ENCODE results near the gene NDUFB1.

DNA sequence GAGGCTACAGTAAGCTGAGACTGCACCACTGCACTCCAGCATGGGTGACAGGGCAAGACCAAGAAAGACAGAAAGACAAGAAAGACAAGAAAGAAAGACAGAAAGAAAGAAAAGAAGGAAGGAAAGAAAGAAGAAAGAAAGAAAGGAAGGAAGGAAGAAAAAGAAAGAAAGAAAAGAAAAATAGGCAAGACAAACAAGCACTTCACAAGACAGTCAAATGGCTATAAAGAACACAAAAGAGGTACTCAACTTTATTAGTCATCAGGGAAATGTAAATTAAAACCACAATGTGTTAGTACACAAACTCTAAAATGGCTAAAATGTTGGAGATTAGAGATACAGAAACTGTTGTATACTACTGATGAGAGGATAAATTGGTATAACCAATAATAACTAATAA is 21.7 kb downstream of the NDUFB1 start:
- TF ChIP-seq EZH2 (optimal IDR thresholded peaks at IDR 0.05; ENCODE audit: low read depth, low read length) (no peak), CTCF (IDR thresholded peaks at IDR 0.05; ENCODE audit: low read length) (no peak)
